ENCODE results near the gene GNAL.

GRCh38 chr18:11665587-11665986, 23.5 kb upstream of the GNAL start:
- no peak for TF ChIP-seq CTCF (IDR thresholded peaks at IDR 0.05; ENCODE audit: low read depth, low read length, missing input control)
- no peak for TF ChIP-seq ZBTB33 (IDR thresholded peaks at IDR 0.05)
- no peak for TF ChIP-seq REST (IDR thresholded peaks at IDR 0.05)

Measured in liver (tissue), 2 donors.